B cell (primary cell): ENCODE results near the gene KRTAP10-7. TPM values are rescaled to one million over a fixed set of nuclear protein-coding genes. Genes with fewer than 3 reads are reported as not detected.

Experiments
- ATAC-seq: fragments of 200-7000 bp; cut with Tn5 transposase; one replicate; pipeline ENCODE4 v1.10.0; 2021; ENCODE audit warnings: low read depth, mild to moderate bottlenecking, moderate number of reproducible peaks, moderate library complexity
- CTCF ChIA-PET: fragments of 350-600 bp; sonication (Branson Sonifier 250); formaldehyde crosslinking; loops from one replicate; lab custom pipeline; 2021; ENCODE audit warnings: antibody characterized with exemption, inconsistent platforms; lab: Charles Lee
- POLR2A ChIA-PET: fragments of 350-600 bp; sonication (Branson Sonifier 250); formaldehyde crosslinking; loops from one replicate; lab custom pipeline; 2021; ENCODE audit warnings: antibody characterized with exemption; lab: Charles Lee
- DNase-seq: peaks from one replicate; pipeline ENCODE4 v3.0.0; 2013
- H2AFZ ChIP-seq: 2 replicates; pipeline ENCODE4 v1.6.1; 2012; ENCODE audit warnings: mild to moderate bottlenecking, low read depth, low read length; ENCODE audit not compliant: insufficient read depth, poor library complexity, severe bottlenecking
- H3K27ac ChIP-seq, 2 donors: 1 replicate in 1 of 2; 2 replicates in 1 of 2; pipeline ENCODE4 v1.5.1; 2012 to 2013; ENCODE audit warnings: low read length in 2 of 2, mild to moderate bottlenecking in 2 of 2, moderate library complexity in 1 of 2
- H3K27me3 ChIP-seq, 4 experiments: fragments of 200-600 bp in 1 of 4; sonication (generic) in 1 of 4; replicated peaks in 1 of 4; 1 replicate in 2 of 4; 2 replicates in 2 of 4; pipeline versions ENCODE4 v1.6.1 to v1.7.0; 2013 to 2016; ENCODE audit warnings: low read length in 3 of 4, mild to moderate bottlenecking in 2 of 4, mixed read lengths in 1 of 4, moderate library complexity in 1 of 4; ENCODE audit not compliant: insufficient read depth in 4 of 4, control insufficient read depth in 3 of 4; ENCODE audit errors: control extremely low read depth in 1 of 4
- H3K36me3 ChIP-seq, 2 experiments: replicated peaks in 1 of 2; 1 replicate in 1 of 2; 2 replicates in 1 of 2; pipeline versions ENCODE4 v1.6.1 to v1.7.1; 2013; ENCODE audit warnings: low read length in 1 of 2; ENCODE audit not compliant: insufficient read depth in 2 of 2, control insufficient read depth in 1 of 2; ENCODE audit errors: control extremely low read depth in 1 of 2, extremely low read depth in 1 of 2
- H3K4me1 ChIP-seq, 2 donors: fragments of 200-600 bp in 1 of 2; sonication (generic) in 1 of 2; 1 replicate in 1 of 2; 2 replicates in 1 of 2; pipeline versions ENCODE4 v1.5.1 to v1.6.1; 2013 to 2017; ENCODE audit warnings: low read length in 2 of 2; ENCODE audit not compliant: control insufficient read depth in 2 of 2, insufficient read depth in 2 of 2
- H3K4me2 ChIP-seq: replicated peaks from 2 replicates; pipeline ENCODE3; 2012; ENCODE audit warnings: mild to moderate bottlenecking, low read depth, low read length; ENCODE audit not compliant: poor library complexity, severe bottlenecking
- H3K4me3 ChIP-seq, 5 experiments: fragments of 200-600 bp in 1 of 5; sonication (generic) in 1 of 5; 1 replicate in 3 of 5; 2 replicates in 2 of 5; pipeline versions ENCODE4 v1.5.1 to v1.7.0; 2011 to 2016; ENCODE audit warnings: low read length in 4 of 5, mild to moderate bottlenecking in 4 of 5, low read depth in 2 of 5, control low read depth in 1 of 5, moderate library complexity in 1 of 5; ENCODE audit not compliant: insufficient read depth in 1 of 5; ENCODE audit errors: control extremely low read depth in 1 of 5, extremely low read depth in 1 of 5
- H3K79me2 ChIP-seq: fragments of 200-600 bp; sonication (generic); one replicate; pipeline ENCODE4 v1.6.0; 2016; ENCODE audit warnings: low read length; ENCODE audit not compliant: control insufficient read depth, insufficient read depth
- H3K9ac ChIP-seq: fragments of 200-600 bp; sonication (generic); 2 replicates; pipeline ENCODE4 v1.6.1; 2017; ENCODE audit warnings: mild to moderate bottlenecking, low read length, moderate library complexity
- H3K9me3 ChIP-seq, 3 donors: one replicate each; pipeline versions ENCODE4 v1.6.1 to v1.7.1; 2013; ENCODE audit warnings: low read length in 2 of 3; ENCODE audit not compliant: control insufficient read depth in 2 of 3, insufficient read depth in 1 of 3; ENCODE audit errors: control extremely low read depth in 1 of 3
- H4K20me1 ChIP-seq: 2 replicates; pipeline ENCODE4 v1.6.0; 2012; ENCODE audit warnings: mild to moderate bottlenecking, low read length; ENCODE audit not compliant: insufficient read depth, control insufficient read depth, poor library complexity, severe bottlenecking
- H3K27ac Mint-ChIP-seq: one replicate; pipeline ENCODE4 v1.8.0; 2021; ENCODE audit warnings: mixed read lengths
- H3K27me3 Mint-ChIP-seq: one replicate; pipeline ENCODE4 v1.8.0; 2021; ENCODE audit warnings: mixed read lengths
- H3K4me1 Mint-ChIP-seq: one replicate; pipeline ENCODE4 v1.8.0; 2021; ENCODE audit warnings: mixed read lengths
- H3K4me3 Mint-ChIP-seq: one replicate; pipeline ENCODE4 v1.8.0; 2021; ENCODE audit warnings: mixed read lengths
- H3K9me3 Mint-ChIP-seq: one replicate; pipeline ENCODE4 v1.8.0; 2022; ENCODE audit warnings: mixed read lengths; ENCODE audit not compliant: insufficient read depth
- CTCF ChIP-seq: fragments of 200-600 bp; IDR thresholded peaks from one replicate; pipeline ENCODE4 v1.8.0; 2022; ENCODE audit warnings: antibody characterized with exemption, mild to moderate bottlenecking
- EZH2 ChIP-seq: IDR thresholded peaks from 2 replicates; pipeline ENCODE4 v1.6.1; 2012; ENCODE audit warnings: borderline replicate concordance, low read depth, mild to moderate bottlenecking, moderate library complexity, low read length; ENCODE audit not compliant: insufficient read depth, poor library complexity, severe bottlenecking
- WGBS: methylation state at CpG from one replicate; pipeline ENCODE4 v1.1.5; 2013; ENCODE audit warnings: missing lambda C conversion rate; ENCODE audit not compliant: insufficient coverage; 5-methylcytosine and 5-hydroxymethylcytosine counted together
- intact Hi-C: fragments of 100-400 bp; cut with micrococcal nuclease; formaldehyde crosslinking; loops from one replicate; pipeline ENCODE4 v1.10.0; 2022
- polyA plus RNA-seq: library from polyadenylated mRNA; depleted of rRNA; stranded (reverse); fragments of >200 nt; gene quantifications from 2 replicates; pipeline ENCODE4 v1.2.3, GENCODE V29; 2012
- total RNA-seq, 2 donors: library from RNA; stranded (reverse); fragments of 120-200 nt in 1 of 2; gene quantifications; 1 replicate in 1 of 2; 2 replicates in 1 of 2; pipeline versions ENCODE4 v1.2.3 to v1.2.4, GENCODE V29; 2013 to 2022

Gene KRTAP10-7
- total and polyA plus RNA-seq, 2 donors (not counting 1 experiment from before 2014, with no cell fraction given): not detected

GRCh38 chr21:44628707-44629391, 28.5 kb downstream of the KRTAP10-7 start:
- TF ChIP-seq EZH2 (no peak), CTCF (no peak)
- CTCF ChIA-PET: no interaction called here
- Histone ChIP-seq H3K79me2 (no peaks in the 10 kb centered on the region), H3K9me3 (peaks cover 0 to 52% (median 30%) of the 10 kb centered on the region in 3 donors), H3K27ac (no peak overlapping the region), H3K4me2 (no peak overlapping the region), H4K20me1 (no peaks in the 10 kb centered on the region), H3K27me3 (peaks cover 0 to 20% (median 0%) of the 10 kb centered on the region in 4 experiments), H3K4me1 (peaks cover 2 to 3% of the 10 kb centered on the region in 2 donors), H3K9ac (no peak overlapping the region), H2AFZ (no peak overlapping the region), H3K36me3 (no peaks in the 10 kb centered on the region), H3K4me3 (no peak overlapping the region)
- H3K4me1 Mint-ChIP-seq: peaks cover 4% of the 10 kb centered on the region
- peaks cover 4% of the 10 kb centered on the region for H3K27me3 Mint-ChIP-seq
- intact Hi-C loops: no loop called here
- no peak overlapping the region for H3K4me3 Mint-ChIP-seq
- WGBS: 89% methylated on average over 18 of the region's 18 CpGs
- no peak overlapping the region for H3K27ac Mint-ChIP-seq
- peaks cover 19% of the 10 kb centered on the region for H3K9me3 Mint-ChIP-seq
- DNase-seq (no peak), ATAC-seq (no peak)
- POLR2A ChIA-PET: no interaction called here

GRCh38 chr21:44630440-44630839, 30.0 kb downstream of the KRTAP10-7 start:
- peaks cover 2 to 3% of the 10 kb centered on the region in 2 donors for H3K4me1 ChIP-seq
- H3K4me3 ChIP-seq: no peak overlapping the region
- Mint-ChIP-seq H3K4me3 (no peak overlapping the region), H3K9me3 (peaks cover 19% of the 10 kb centered on the region), H3K27ac (no peak overlapping the region), H3K4me1 (peaks cover 4% of the 10 kb centered on the region), H3K27me3 (peaks cover 14% of the 10 kb centered on the region)
- WGBS: 40% methylated on average over 1 of the region's 2 CpGs
- no peak overlapping the region for H2AFZ ChIP-seq
- no peak overlapping the region for H3K9ac ChIP-seq
- H4K20me1 ChIP-seq: no peaks in the 10 kb centered on the region
- peaks cover 0 to 50% (median 22%) of the 10 kb centered on the region in 3 donors for H3K9me3 ChIP-seq
- no peaks in the 10 kb centered on the region for H3K36me3 ChIP-seq
- H3K79me2 ChIP-seq: no peaks in the 10 kb centered on the region
- ChIA-PET CTCF (no interaction called here), POLR2A (no interaction called here)
- no peak overlapping the region for H3K4me2 ChIP-seq
- peaks cover 0 to 20% (median 0%) of the 10 kb centered on the region in 4 experiments for H3K27me3 ChIP-seq
- ATAC-seq (no peak), DNase-seq (no peak)
- H3K27ac ChIP-seq: no peak overlapping the region
- TF ChIP-seq EZH2: no peak
- TF ChIP-seq CTCF: no peak
- intact Hi-C loops: no loop called here
